ENCODE data around the gene MAP3K9.

DNA sequence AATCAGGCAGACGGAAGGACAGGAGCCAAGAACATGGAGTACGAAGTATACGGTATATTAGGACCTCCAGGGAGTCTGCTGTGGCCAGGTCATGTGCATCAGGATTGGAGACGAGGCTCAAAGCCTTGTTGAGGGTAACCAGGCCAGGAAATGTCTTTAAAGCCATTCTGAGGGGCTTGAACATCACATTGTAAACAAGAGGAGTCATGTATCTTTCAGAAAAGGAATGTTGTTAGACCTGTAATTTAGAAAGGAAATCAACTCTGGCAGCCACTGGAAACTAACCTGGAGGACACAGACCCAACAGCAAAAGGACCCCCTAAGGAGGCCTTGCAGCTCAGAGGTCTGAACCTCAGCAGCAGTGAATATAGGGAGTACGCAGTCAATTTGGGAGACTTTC, 7.5 kb downstream of the MAP3K9 start:
- TF ChIP-seq CTCF (IDR thresholded peaks at IDR 0.05) (no peak), EP300 (IDR thresholded peaks at IDR 0.05; ENCODE audit: low read depth) (no peak), POLR2AphosphoS5 (IDR thresholded peaks at IDR 0.05) (no peak), POLR2A (IDR thresholded peaks at IDR 0.05) (no peak)
